NCI-H2196 (cell line): ENCODE results near the gene FKBP11.
"Not testable (repeated sequence)": the region's sequence is repeated elsewhere in the genome, so short reads cannot be mapped to it uniquely, and the experiment has no call there.

Source experiments
- DNase-seq: peaks from one replicate; lab custom pipeline; 2025; ENCODE audit not compliant: unreplicated experiment; lab: John Stamatoyannopoulos, UW

The FKBP11 gene

DNA sequence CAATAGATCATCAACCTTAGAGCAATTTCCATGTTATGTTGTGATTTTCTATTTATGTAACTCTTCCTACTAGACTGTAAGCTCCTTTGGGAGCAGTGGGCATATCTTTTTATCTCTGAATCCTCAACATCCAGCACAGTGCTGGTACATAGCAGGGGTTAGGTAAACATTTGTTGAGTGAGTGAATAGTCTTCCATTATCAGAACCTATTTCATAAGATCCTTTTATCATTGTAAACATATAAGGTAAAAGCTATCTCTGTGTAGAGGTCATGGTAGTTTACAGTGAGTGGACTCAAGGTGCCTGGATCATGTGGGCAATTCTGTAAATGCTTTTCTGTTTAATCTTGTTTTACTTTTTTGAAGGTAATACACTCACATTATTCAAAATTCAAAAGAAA, 15.1 kb downstream of the FKBP11 start:
- no peak for DNase-seq

- not testable (repeated sequence) for DNase-seq
Observed at GRCh38 chr12:48909698-48910097, 15.6 kb downstream of the FKBP11 start.

GRCh38 chr12:48907245-48907644, 18.0 kb downstream of the FKBP11 start:
- no peak for DNase-seq

DNA sequence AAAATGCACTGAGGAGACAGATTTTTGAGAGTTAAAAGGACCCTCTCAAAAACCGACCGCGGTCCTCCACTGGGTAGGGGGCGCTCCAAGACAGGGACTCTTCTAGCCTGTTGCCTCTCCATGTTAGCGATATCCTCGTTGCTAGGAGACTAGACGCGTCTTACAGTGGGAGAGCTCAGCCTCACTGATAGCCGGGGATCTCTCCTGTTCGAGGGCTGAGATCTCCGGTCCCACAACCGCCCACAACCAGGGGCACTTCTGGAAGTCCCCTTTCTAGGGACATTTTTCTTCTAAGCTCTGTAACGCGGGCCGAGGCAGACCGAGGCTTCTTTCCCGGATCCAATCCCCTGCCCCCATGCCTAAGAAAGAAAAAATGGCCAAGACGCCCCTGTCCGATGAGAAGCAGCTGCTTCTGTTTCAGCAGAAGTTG, 21.3 kb downstream of the FKBP11 start:
- DNase-seq = peak; percentile 67

DNA sequence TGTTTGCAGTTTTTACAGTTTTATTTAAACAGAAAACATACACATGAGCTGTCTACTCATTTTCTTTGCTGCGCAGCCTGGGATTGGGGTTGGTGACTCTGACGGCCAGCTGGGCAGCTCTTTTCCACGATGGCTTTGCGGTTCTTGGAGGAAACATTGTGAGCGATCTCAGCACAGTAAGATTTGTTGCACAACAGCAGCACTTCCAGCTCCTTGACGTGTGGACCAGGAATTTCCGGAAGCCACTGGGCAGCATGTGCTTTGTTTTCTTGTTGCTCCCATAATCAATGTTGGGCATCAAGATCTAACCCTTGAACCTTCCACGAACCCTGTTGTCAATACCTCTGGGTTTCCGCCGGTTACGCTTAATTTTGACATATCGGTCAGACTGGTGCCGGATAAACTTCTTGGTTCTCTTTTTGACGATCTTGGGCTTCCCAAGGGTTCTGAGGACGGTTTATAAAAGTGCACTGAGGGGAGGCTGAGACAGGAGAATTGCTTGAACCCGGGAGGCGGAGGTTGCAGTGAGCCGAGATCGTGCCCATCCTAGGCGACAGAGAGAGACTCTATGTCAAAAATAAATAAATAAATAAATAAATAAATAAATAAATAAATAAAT, 21.8 kb downstream of the FKBP11 start:
- no peak for DNase-seq

- no peak for DNase-seq
Observed at GRCh38 chr12:48901278-48901677, 24.0 kb downstream of the FKBP11 start.

DNA sequence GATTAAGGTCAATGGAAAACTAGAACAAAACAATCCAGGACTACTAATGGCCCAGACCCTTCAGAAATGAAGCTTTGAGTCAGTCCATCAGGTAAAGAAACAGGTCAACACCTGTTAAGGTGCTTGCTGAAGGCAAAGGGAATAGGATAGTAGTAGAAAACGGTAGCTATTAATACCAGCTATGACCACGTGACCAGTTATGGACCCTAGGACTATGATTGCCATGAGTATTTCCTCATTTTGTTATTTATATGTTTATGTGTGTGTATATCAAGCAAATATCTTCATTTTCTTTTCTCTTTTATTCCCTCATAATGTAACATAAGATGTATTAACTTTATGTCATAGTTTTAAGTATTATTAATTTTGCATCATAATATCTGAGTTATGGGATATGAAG, 25.6 kb downstream of the FKBP11 start:
- DNase-seq = no peak

GRCh38 chr12:48894271-48894670, 31.0 kb downstream of the FKBP11 start:
- DNase-seq = no peak

DNA sequence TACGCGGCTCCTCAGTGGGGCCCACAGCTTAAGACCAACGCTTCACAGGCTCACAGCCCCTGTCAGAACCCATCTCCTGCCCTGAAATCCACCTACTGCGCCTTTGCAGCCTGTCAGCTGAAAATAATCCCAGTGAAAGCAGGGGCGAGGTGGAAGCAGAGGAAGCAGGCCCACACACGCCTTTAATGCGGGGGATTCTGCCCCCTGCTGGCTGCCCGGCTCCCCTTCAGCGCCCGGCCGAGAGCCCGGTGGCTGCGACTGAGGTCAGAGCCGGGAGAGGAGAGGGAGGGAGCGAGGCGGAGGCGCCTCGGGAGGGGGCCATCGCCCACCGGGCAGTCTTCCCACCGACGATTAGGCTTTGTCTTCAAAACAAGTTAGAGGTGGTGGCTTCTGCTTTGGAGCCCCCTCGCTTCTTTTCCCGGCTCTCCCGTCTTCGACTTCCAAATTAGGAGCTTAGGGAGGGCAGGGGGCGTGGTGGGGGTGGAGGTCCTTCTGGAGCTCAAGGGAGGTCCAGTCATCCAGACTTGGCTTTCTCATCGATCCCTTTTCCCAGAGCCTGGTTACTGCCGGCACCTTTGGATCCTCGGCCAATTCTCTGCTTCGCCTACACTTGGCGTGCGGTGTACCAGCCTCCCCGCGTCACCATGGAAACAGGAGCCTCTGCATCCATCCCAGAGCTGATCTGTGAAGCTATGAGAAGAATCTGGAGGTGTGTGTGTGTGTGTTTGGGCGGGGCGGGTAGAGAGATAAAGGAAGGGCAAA, 34.5 kb downstream of the FKBP11 start:
- peak; percentile 74 for DNase-seq

DNA sequence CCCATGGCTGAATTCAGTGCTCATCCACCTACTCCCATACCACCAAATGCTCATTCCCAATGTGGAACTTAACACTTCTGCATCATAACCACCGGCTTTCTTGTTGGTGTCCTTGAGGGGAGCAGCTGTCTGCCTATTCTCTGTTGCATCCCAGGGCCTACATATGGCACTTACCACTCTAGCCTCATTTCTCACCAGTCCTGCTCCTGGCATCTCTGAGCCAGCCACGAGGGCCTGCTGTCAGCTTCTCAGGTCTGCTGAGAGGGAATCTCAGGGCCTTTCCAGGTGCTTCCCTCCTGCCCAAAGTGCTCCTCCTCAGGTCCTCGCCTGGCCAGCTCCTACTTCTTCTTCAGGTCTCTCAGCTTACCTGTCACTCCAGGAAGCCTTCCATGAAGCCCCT, 35.6 kb downstream of the FKBP11 start:
- DNase-seq = no peak

- DNase-seq = peak; percentile 43
Observed at GRCh38 chr12:48883305-48884161, 41.8 kb downstream of the FKBP11 start.

- DNase-seq = no peak
Observed at GRCh38 chr12:48882972-48883304, 42.4 kb downstream of the FKBP11 start.

DNA sequence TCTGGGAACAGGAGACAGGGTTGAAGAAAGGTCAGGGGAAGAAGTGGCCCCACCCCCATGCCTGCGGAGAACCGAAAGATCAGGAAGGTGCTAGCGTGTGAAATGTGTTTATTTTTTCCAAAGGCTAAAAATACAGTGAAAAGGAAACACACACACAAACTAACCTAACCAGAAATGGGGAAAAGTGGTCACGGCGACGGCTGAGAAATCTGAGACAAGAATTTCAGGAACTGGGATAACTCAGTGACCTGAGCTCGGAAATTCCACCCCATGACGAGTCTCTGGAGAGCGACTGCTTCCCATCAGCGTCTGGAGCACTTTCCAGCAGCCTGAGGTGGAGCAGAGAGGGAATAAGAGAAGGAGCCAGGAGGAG, 43.0 kb downstream of the FKBP11 start:
- no peak for DNase-seq

DNA sequence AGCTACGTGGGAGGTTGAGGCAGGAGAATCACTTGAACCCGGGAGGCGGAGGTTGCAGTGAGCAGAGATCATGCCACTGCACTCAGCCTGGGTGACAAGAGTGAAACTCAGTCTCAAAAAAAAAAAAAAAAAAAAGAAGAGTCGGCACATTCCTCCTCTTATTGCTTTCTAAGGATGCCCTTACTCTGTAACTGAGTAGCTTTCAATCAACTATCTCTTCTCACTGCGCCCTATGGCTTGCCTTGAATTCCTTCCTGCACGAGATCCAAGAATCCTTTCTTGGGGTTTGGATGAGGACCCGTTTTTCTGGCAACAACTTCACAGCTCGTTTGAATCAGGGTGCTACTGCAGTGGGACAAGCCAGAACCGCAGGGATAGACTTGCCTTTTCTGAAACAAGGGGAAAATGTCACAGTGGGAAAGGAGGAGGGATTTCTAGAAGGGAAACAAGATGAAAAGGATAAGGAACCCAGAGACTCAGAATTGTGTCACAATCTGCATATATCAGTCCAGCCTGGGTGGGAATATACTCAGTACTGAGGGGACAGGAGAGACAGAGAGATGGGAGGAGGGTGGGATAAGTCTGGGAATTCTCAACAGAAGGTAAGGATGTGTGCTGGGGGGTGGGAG, 43.5 kb downstream of the FKBP11 start:
- DNase-seq = no peak

GRCh38 chr12:48880647-48881046, 44.6 kb downstream of the FKBP11 start:
- no peak for DNase-seq

DNA sequence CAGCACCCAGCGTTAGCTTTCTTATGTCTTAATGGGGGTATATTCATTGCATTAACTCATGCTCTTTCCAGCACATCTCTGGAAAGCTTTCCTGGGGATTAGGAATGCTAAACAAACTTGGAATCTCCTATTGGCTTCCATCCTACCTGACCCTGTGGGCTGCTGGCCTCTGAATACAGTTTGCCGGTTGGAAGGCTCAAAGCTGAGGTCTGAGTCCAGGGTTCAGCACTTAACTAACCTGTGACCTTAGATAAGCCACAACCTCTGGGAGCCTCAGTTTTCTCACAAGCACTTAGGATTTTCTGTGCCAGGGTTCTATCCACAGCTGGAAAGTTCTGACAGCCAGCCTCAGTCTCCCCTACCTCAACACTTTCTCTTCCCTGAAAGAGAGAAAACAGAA, 46.7 kb downstream of the FKBP11 start:
- DNase-seq = no peak

DNA sequence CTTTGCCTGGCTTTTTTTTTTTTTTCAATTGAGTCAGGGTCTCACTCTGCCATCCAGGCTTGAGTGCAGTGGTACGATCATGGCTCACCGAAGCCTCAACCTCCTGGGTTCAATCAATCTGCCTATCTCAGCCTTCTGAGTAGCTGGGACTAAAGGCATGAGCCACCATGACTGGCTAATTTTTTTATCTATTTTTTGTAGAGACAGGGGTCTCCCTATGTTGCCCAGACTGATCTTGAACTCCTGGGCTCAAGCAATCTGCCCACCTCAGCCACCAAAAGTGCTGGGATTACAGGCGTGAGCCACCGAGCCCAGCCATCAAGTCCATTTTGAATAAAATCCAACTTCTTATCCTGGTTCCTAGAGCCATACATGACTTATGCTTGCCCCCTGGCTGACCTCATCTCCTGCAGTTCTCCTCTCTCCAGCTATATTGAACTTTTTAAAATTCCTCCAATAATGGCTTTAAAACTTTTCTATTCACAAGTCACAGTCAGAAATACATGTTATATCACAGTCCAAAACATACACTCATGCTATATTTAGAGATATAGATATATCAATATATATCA, 49.3 kb downstream of the FKBP11 start:
- no peak for DNase-seq

DNA sequence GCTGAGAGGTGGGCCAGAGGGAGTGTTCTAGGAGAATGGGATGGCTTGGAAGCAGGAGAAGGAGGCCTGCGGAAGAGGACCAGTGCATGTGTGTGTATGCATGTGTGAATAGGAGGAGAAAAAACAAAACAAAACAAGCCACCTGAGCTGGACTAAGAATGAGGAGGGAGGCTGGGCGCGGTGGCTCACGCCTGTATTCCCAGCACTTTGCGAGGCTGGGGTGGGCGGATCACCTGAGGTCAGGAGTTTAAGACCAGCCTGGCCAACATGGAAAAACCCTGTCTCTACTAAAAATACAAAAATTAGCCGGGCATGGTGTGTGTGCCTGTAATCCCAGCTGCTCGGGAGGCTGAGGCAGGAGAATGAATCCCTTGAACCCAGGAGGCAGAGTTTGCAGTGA, 51.8 kb downstream of the FKBP11 start:
- DNase-seq = not testable (repeated sequence)

- DNase-seq = no peak
Observed at GRCh38 chr12:48873096-48873495, 52.2 kb downstream of the FKBP11 start.
